ENCODE data around the gene ZMYM2. TPM values are rescaled to one million over a fixed set of nuclear protein-coding genes. Genes with fewer than 3 reads are reported as not detected.

The ZMYM2 gene
- total RNA-seq, 2 experiments from 2014 or later: 59.9 to 64.7 TPM

DNA sequence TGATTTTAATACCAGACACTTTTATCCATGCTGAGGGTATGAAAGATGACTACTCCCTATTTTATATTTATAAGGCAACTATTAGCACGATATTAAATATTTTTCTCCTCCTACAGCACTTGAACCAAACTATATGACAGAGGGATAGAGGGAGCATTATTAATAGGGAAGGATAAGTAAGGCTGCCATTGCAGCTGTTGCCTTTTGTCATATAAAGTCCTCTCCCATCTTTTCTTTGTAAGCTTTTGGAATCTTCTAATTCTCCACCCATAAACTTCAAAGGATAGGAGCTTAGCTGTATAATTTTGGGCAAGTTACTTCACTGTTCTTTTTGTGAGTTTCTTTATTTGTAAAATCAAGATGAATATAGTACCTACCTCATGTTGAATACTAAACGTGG, 95.4 kb downstream of the ZMYM2 start:
- H3K4me2 ChIP-seq (ENCODE audit: low read length): no peak overlapping the region
- no peak overlapping the region for H3K27ac ChIP-seq (ENCODE audit: low read depth, low read length, poor library complexity, severe bottlenecking)
- H4K20me1 ChIP-seq (ENCODE audit: insufficient read depth, low read length): no peaks in the 10 kb centered on the region
- TF ChIP-seq CTCF (conservative IDR thresholded peaks at IDR 0.05; ENCODE audit: low read length) (no peak), EZH2phosphoT487 (IDR thresholded peaks at IDR 0.05; ENCODE audit: borderline replicate concordance, low read depth, low read length) (no peak)
- no peaks in the 10 kb centered on the region for H3K79me2 ChIP-seq (ENCODE audit: insufficient read depth, low read depth, low read length)
- no peaks in the 10 kb centered on the region for H3K9me2 ChIP-seq (ENCODE audit: insufficient read depth, low read length)
- H3K4me3 ChIP-seq (ENCODE audit: low read depth, low read length, poor library complexity, severe bottlenecking): no peak overlapping the region
- CTCF ChIA-PET (ENCODE audit: unreplicated experiment): no interaction called here
- intact Hi-C loops (cut with micrococcal nuclease; ENCODE audit: unreplicated experiment): no loop called here
- no peaks in the 10 kb centered on the region for H3K4me1 ChIP-seq (ENCODE audit: insufficient read depth, low read length, poor library complexity, severe bottlenecking)
- BruUV-seq (replicated peaks): no TSS peak
- no peaks in the 10 kb centered on the region for H3K9me3 ChIP-seq (ENCODE audit: low read length)
- no peak for DNase-seq (ENCODE audit: low spot score)
- POLR2A ChIA-PET: no interaction called here
- no peak overlapping the region for H2AFZ ChIP-seq (ENCODE audit: low read length)
- H3K36me3 ChIP-seq (ENCODE audit: insufficient read depth, low read length): peaks cover 76% of the 10 kb centered on the region

DNA sequence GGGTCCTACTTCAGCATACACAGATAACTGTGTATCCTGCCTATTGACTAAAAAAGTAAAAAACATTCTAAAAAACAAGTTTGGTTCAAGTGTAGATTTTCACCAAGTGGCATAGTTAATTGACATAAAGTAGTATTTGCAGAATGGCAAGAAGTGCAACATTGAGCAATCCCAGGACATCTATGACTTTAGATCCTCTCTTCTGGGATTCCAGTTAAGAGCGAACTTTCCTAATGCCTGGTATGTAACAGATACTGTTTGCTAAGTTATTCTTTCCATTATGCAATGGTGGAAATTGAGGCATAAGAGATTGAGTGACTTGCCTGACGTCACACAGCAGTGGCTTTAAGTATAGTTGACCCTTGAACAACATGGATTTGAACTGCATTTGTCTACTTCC, 96.1 kb downstream of the ZMYM2 start:
- no peaks in the 10 kb centered on the region for H3K9me3 ChIP-seq (ENCODE audit: low read length)
- H3K79me2 ChIP-seq (ENCODE audit: insufficient read depth, low read depth, low read length): no peaks in the 10 kb centered on the region
- H3K4me2 ChIP-seq (ENCODE audit: low read length): no peak overlapping the region
- no peaks in the 10 kb centered on the region for H4K20me1 ChIP-seq (ENCODE audit: insufficient read depth, low read length)
- no peak overlapping the region for H2AFZ ChIP-seq (ENCODE audit: low read length)
- ChIA-PET POLR2A (no interaction called here), CTCF (ENCODE audit: unreplicated experiment) (no interaction called here)
- no peaks in the 10 kb centered on the region for H3K4me1 ChIP-seq (ENCODE audit: insufficient read depth, low read length, poor library complexity, severe bottlenecking)
- intact Hi-C loops (cut with micrococcal nuclease; ENCODE audit: unreplicated experiment): no loop called here
- no TSS peak for BruUV-seq (replicated peaks)
- H3K9me2 ChIP-seq (ENCODE audit: insufficient read depth, low read length): no peaks in the 10 kb centered on the region
- H3K36me3 ChIP-seq (ENCODE audit: insufficient read depth, low read length): peaks cover 78% of the 10 kb centered on the region
- H3K4me3 ChIP-seq (ENCODE audit: low read depth, low read length, poor library complexity, severe bottlenecking): no peak overlapping the region
- H3K27ac ChIP-seq (ENCODE audit: low read depth, low read length, poor library complexity, severe bottlenecking): no peak overlapping the region
- DNase-seq (ENCODE audit: low spot score): no peak
- TF ChIP-seq CTCF (conservative IDR thresholded peaks at IDR 0.05; ENCODE audit: low read length) (no peak), EZH2phosphoT487 (IDR thresholded peaks at IDR 0.05; ENCODE audit: borderline replicate concordance, low read depth, low read length) (no peak)

- CTCF ChIA-PET (ENCODE audit: unreplicated experiment): no interaction called here
- no peak for DNase-seq (ENCODE audit: low spot score)
- no peaks in the 10 kb centered on the region for H3K9me2 ChIP-seq (ENCODE audit: insufficient read depth, low read length)
- H4K20me1 ChIP-seq (ENCODE audit: insufficient read depth, low read length): no peaks in the 10 kb centered on the region
- no peak overlapping the region for H3K4me3 ChIP-seq (ENCODE audit: low read depth, low read length, poor library complexity, severe bottlenecking)
- H2AFZ ChIP-seq (ENCODE audit: low read length): no peak overlapping the region
- BruUV-seq (replicated peaks): no TSS peak
- peaks cover 85% of the 10 kb centered on the region for H3K36me3 ChIP-seq (ENCODE audit: insufficient read depth, low read length)
- H3K79me2 ChIP-seq (ENCODE audit: insufficient read depth, low read depth, low read length): no peaks in the 10 kb centered on the region
- no peak for TF ChIP-seq CTCF (conservative IDR thresholded peaks at IDR 0.05; ENCODE audit: low read length)
- TF ChIP-seq EZH2phosphoT487 (IDR thresholded peaks at IDR 0.05; ENCODE audit: borderline replicate concordance, low read depth, low read length): no peak
- H3K9me3 ChIP-seq (ENCODE audit: low read length): no peaks in the 10 kb centered on the region
- intact Hi-C loops (cut with micrococcal nuclease; ENCODE audit: unreplicated experiment): no loop called here
- H3K27ac ChIP-seq (ENCODE audit: low read depth, low read length, poor library complexity, severe bottlenecking): no peak overlapping the region
- POLR2A ChIA-PET: no interaction called here
- no peak overlapping the region for H3K4me2 ChIP-seq (ENCODE audit: low read length)
- H3K4me1 ChIP-seq (ENCODE audit: insufficient read depth, low read length, poor library complexity, severe bottlenecking): no peaks in the 10 kb centered on the region
Measured at GRCh38 chr13:20057214-20057613, 98.7 kb downstream of the ZMYM2 start.
